NCI-H1092 treated with DMSO at 0.1 percent for 48 hours (cell line): ENCODE data around the gene VTA1.
"Not testable (repeated sequence)": the region's sequence is repeated elsewhere in the genome, so short reads cannot be mapped to it uniquely, and the experiment has no call there.

Experiments
- DNase-seq: peaks from one replicate; lab custom pipeline; 2025; lab: John Stamatoyannopoulos, UW

VTA1 gene

DNA sequence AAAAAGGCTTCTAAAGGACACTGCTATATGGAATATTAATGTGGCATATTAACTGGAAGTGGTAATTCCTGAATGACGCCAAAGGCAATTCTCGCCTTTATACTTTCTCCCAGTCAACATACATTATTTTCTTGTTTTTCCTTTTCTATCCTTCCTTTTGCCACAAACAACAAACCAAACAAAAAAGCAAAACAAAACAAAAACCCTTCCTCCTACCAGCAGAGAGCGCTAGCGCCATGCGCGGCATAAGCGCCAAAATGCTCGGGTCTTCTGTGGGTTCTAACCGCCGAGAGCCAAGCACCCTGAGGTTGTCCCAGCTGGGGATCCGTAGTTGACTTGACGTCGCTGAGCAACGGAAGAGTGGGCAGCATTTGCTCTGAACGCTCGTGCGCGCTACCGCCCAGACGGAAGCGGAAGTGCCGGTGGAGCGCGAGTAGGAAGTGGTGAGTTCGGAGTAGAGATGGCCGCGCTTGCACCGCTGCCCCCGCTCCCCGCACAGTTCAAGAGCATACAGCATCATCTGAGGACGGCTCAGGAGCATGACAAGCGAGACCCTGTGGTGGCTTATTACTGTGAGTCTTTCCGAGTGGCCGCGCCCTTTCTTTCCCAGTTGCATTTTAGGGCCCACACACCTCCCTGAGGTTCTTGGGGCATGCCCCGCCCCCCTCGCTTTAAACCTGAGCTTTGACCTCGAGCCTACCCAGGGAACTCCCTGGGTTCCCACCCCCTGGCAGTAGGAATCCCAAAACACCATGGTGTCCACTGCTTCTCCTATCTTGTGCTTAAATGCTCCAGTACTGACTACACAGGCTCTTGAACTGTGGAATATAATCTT, at the start of gene VTA1, which contains the start of gene NMBR:
TSS of gene VTA1 (plus strand) at position 436 of the 835 bp plus-strand sequence. CDS start at position 461, 25 bp downstream.
TSS of gene NMBR (minus strand) at position 295 of the 835 bp plus-strand sequence. CDS start 58,464 bp downstream, outside the sequence.
- DNase-seq: peak; percentile 95

- not testable (repeated sequence) for DNase-seq
Observed at GRCh38 chr6:142104820-142105219, 42.2 kb upstream of the VTA1 start.

DNA sequence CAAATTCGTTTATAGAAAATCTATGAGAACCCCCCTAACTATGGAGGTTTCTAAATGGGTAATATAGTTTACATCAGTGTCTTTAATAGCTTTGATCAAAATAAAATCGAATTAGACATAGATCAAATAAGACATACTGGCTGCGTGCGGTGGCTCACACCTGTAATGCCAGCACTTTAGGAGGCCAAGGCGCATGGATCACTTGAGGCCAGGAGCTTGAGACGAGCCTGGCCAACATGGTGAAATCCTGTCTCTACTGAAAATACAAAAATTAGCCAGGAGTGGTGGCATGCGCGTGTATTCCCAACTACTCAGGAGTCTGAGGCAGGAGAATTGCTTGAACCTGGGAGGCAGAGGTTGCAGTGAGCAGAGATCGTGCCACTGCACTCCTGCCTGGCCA, 36.2 kb upstream of the VTA1 start:
- DNase-seq: not testable (repeated sequence)

GRCh38 chr6:142112451-142113061, 34.5 kb upstream of the VTA1 start:
- peak; percentile 41 for DNase-seq

GRCh38 chr6:142117366-142117765, 29.7 kb upstream of the VTA1 start:
- no peak for DNase-seq

DNA sequence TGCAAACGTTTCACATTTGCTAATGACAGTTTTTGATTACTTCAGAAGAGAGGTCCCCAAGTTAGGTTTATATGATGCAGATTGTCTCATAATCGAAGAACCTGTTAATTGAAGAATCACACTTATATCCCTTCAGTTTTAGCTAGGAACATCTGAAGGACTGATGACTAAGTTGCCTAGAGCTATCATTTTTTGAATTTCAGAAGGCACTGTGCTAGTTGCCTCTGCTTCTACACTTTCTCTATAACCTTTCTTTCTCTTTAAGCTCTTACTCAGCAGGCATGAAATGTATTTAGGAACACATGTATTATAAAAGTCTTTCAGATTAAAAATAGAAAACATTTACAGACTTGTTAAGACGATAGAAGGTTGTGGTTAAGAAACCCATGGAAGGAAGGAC, 28.7 kb upstream of the VTA1 start:
- DNase-seq: no peak

- no peak for DNase-seq
Observed at GRCh38 chr6:142118925-142119324, 28.1 kb upstream of the VTA1 start.

DNA sequence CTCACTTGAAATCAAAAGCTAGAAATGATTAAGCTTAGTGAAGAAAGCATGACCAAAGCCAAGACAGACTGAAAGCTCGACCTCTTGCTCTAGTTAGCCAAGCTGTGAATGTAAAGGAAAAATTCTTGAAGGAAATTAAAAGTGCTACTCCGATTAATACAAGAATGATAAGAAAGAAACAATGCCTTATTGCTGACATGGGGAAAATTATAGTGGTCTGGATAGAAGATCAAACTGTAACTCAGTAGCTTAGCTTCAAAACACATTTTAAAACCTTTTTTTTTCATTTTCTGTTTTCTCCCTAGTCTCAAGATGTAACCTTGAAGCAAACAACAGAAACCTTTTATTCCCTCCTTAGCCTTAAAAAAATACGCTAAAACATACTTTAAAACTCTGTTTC, 25.7 kb upstream of the VTA1 start:
- no peak for DNase-seq

DNA sequence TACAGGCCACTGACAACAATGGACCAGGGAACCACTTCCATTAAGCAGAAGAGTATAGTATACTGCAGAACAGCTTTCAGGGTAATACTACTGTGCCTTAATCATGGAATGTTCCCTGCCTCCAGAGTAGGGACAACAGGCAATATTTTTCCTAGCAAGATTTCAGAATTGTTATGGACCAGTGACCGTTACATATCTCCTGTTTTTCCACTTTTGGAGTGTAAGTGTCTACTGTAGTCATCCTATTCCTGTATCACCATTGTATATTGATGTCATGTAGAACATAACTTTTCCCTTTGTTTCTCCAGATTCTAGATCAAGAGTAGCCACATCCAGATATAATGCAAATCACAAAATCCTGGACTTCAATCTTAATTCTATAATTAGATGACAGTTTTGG, 16.2 kb upstream of the VTA1 start:
- DNase-seq: no peak

GRCh38 chr6:142132625-142133024, 14.4 kb upstream of the VTA1 start, which contains the start of gene GJE1:
GJE1 (plus strand) TSS chr6:142132925; CDS start chr6:142133159, 234 bp downstream.
- DNase-seq: no peak

DNA sequence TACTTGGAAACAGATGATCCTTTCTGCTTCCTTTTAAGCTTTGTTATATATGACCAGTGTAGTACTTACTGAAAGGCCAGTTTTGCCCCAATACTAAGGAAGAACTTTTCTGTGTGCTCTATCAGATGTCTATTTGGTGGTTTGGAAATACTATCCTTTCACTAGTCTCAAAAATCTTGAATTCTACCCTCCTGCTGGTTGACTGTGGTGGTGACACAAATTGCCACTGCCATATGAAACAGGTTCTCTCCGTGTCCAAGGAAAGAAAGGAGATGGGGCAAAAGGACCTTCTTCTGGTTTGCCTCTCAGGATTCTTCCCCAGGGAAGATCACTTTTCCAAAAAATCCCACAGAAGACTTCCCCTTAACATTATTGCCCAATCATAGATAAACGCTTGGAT, 8.2 kb upstream of the VTA1 start:
- no peak for DNase-seq

DNA sequence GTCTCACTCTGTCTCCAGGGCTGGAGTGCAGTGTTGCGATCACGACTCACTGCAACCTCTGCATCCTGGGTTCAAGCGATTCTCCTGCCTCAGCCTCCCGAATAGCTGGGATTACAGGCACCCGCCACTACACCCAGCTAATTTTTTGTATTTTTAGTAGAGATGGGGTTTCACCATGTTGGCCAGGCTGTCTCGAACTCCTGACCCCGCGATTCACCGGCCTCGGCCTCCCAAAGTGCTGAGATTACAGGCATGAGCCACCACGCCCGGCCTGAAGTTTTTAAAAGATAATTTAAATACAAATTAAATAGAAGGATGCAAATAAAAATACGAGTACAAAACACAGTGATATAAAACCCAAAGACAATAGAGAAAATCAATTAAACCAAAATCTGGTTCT, 5.5 kb upstream of the VTA1 start:
- not testable (repeated sequence) for DNase-seq

DNA sequence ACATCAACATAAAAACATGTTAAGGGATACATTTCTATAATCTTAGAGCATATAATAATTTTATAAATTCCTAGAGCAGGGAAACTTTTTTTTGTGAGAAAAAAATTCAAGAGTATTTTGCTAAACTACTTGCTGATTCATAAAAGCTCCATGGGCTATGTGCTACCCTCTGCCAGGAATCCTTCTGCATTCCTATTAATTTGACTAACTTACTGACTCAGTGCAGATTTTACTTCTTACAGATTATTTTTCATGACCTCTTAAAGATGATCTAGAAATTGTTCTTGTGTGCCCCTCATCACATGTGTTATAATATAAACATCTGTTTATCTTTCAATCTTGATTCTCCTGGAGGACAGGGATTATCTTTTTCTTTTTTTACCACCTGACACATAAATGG, 5.7 kb downstream of the VTA1 start:
- no peak for DNase-seq

DNA sequence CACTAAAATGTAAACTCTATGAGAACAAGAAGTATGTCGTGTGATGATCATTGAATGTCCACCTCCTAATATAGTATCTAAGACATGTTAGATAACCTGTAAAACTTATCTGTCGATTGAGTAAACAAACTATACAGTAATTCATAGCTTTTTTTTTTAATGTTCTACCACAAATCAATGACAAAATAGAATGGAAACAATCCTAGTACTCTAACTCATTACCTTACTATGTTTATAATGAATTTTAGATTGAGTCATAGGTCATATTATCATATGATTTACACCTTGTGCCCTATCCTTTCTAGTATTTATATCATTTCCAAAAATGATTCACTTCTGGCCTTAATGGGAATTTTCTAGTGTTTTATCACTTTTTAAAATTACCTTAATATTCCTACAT, 6.1 kb downstream of the VTA1 start:
- no peak for DNase-seq

DNA sequence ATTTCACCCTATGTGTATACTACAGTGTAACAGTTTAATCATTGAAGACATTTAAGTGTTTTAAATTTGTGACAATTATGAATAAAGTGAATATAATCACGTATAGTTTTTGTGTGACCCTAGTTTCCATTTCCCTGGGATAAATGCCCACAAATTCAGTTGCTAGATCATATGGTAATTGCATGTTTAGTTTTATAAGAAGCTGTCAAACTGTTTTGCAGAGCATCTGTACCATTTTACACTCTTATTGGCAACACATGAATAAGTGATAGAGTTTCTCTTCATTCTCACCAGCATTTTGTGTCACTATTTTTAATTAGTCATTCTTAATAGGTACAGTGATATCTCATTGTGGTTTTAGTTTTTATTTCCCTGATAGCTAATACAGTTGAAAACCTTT, 7.3 kb downstream of the VTA1 start:
- DNase-seq: no peak

DNA sequence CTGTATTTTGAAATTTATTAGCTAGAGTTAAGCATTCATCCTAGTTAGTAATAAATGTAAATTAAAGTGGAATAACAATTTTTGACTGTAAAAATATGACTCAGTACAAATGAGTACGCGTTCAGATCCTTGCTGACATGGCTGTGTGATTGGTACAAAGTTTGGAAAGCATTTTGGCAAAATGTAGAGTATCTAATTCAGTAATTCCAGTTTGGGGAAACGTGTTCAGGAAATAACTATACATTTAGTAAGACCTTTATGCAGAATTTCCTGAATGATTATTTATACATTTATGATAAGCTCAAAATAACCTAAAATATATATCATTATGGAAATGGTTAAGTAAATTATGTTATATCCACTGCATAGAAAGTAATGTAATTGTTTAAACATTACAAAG, 8.0 kb downstream of the VTA1 start:
- DNase-seq: no peak

DNA sequence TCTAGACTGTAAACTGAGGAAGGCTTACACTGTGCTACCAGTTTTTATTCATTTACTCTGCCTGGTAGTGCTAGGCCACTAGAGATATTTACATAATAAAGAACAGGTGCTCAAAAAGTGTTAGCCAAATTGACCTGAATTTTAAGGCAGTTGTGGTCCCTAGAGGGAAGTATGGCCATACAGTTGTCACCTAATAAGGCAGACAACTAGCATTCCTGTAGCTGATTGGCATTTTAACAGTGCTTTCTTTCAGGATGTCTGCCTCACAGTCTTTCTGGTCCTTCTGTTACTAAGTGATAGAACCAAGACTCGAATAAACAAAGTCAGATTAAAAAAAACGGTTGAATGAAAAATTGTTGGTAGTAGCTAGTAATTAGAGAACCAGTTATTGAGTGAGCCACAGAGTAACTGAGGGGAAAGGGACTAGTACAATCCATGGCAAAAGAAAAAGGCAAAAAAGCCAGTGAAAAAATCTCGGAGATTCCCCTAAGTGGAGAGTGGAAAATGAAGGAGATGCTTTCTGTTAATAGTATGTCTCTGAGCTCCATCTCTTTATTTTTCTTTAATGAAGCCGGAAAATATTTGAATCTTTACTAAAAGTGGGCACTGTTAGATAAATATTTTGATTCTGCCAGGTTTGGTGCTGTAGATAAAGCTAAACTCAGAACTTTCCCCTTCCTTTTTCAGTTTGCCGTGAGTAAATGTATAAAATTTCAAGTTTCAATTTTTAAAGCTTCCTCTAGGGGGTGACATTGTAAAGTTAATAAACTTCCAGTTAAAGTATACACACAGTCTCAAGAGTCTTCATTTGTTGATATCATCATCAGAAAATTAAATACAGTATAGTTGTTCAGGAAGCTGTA, 9.1 kb downstream of the VTA1 start:
- peak; percentile 0 for DNase-seq

- not testable (repeated sequence) for DNase-seq
Observed at GRCh38 chr6:142156758-142157068, 9.7 kb downstream of the VTA1 start.

DNA sequence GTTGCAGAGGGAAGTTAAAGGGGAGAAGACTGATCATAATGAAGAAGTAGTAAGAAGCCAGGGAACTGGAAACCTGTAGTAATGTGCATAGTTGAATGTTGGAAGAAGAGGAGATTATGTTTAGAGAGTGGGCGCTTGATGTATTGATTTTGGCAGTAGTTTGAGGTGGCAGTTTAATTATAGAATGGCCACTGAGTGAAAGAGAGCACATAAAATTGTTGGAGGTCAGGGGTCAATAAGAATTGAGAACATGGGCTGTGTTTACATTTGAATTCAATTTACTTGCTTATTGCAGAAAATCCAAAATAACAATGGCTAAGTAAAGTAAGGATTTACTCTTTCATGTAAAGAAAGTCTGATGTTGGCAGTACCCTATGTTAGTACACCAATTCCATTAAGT, 15.7 kb downstream of the VTA1 start:
- DNase-seq: peak; percentile 73

GRCh38 chr6:142165227-142165626, 18.2 kb downstream of the VTA1 start:
- DNase-seq: no peak

GRCh38 chr6:142167071-142167470, 20.0 kb downstream of the VTA1 start:
- no peak for DNase-seq

DNA sequence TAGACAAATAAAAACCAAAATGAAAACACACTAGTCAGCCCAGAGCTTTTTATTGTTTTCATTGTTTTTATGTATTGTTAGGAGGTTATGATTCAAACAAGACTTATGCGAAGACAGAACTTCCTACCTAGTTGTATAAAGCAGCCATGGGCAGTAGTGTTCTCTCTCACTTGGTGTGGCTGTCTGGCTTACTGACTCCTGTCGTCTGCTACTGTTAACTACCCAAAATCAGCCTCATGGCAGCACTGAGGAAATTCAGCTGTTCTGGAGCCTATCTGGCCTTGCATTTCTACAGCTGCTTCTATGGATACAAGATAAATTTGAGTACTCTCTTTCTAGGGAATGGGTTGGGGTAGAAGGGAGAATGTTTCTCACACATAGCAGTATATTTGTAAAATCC, 20.4 kb downstream of the VTA1 start:
- no peak for DNase-seq

DNA sequence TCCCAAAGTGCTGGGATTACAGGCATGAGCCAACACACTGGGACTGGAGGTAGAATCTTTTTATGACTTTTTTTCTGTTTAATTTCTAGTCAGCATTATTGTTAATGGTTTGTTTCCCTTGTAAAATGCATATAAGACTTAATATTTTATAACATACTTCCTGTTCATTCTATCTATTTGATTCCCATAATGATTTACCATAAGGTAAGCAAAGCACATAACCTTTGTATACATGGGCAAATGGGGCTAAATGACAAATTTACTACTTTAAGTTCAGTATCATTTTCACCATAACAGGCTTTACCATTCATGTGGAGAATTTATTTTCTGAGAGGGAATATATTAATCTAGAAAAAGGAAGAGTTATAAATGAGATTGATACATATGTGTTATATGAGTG, 24.3 kb downstream of the VTA1 start:
- DNase-seq: no peak
